ENCODE results near the gene IL34.
"Not testable (repeated sequence)": the region's sequence is repeated elsewhere in the genome, so short reads cannot be mapped to it uniquely, and the experiment has no call there.

The IL34 gene

GRCh38 chr16:70632273-70632672 is 14.1 kb upstream of the IL34 start:
- no peak for DNase-seq (ENCODE audit: low spot score)

- not testable (repeated sequence) for DNase-seq (ENCODE audit: low spot score)
Observed at GRCh38 chr16:70633617-70634016, 12.7 kb upstream of the IL34 start.

- no peak for DNase-seq (ENCODE audit: low spot score)
Observed at GRCh38 chr16:70634861-70635260, 11.5 kb upstream of the IL34 start.

GRCh38 chr16:70635336-70636016 is 10.9 kb upstream of the IL34 start:
- DNase-seq (ENCODE audit: low spot score), result no peak

- DNase-seq (ENCODE audit: low spot score), result no peak
Observed at GRCh38 chr16:70638814-70639792, 7.3 kb upstream of the IL34 start.

GRCh38 chr16:70642633-70643032 is 3.7 kb upstream of the IL34 start:
- no peak for DNase-seq (ENCODE audit: low spot score)

GRCh38 chr16:70643264-70643663 is 3.1 kb upstream of the IL34 start:
- DNase-seq (ENCODE audit: low spot score), result not testable (repeated sequence)

- no peak for DNase-seq (ENCODE audit: low spot score)
Observed at GRCh38 chr16:70644763-70645597, 1.4 kb upstream of the IL34 start.

GRCh38 chr16:70647441-70648359 is 1.3 kb downstream of the IL34 start:
- no peak for DNase-seq (ENCODE audit: low spot score)

- DNase-seq (ENCODE audit: low spot score), result no peak
Observed at GRCh38 chr16:70648606-70649005, 2.2 kb downstream of the IL34 start.

- no peak for DNase-seq (ENCODE audit: low spot score)
Observed at GRCh38 chr16:70649300-70649699, 2.9 kb downstream of the IL34 start.

- no peak for DNase-seq (ENCODE audit: low spot score)
Observed at GRCh38 chr16:70650216-70650615, 3.9 kb downstream of the IL34 start.

- DNase-seq (ENCODE audit: low spot score), result no peak
Observed at GRCh38 chr16:70651524-70651923, 5.2 kb downstream of the IL34 start.

- DNase-seq (ENCODE audit: low spot score), result no peak
Observed at GRCh38 chr16:70652322-70652721, 6.0 kb downstream of the IL34 start.

GRCh38 chr16:70653406-70653805 is 7.0 kb downstream of the IL34 start:
- DNase-seq (ENCODE audit: low spot score), result no peak

- DNase-seq (ENCODE audit: low spot score), result peak; percentile 94
Observed at GRCh38 chr16:70653809-70654771, 7.7 kb downstream of the IL34 start.

- no peak for DNase-seq (ENCODE audit: low spot score)
Observed at GRCh38 chr16:70656065-70656711, 9.8 kb downstream of the IL34 start.

- no peak for DNase-seq (ENCODE audit: low spot score)
Observed at GRCh38 chr16:70656712-70657263, 10.4 kb downstream of the IL34 start.

GRCh38 chr16:70657956-70658355 is 11.6 kb downstream of the IL34 start:
- DNase-seq (ENCODE audit: low spot score), result no peak

Measured in cerebellar cortex (tissue), 1 donor.